MM.1S (cell line): ENCODE measurements around the gene MFGE8.
"Not testable (repeated sequence)": the region's sequence is repeated elsewhere in the genome, so short reads cannot be mapped to it uniquely, and the experiment has no call there.

Source experiments
- DNase-seq: peaks from one replicate; pipeline ENCODE4 v3.0.0-alpha.2; 2015
- H2AFZ ChIP-seq: fragments of 300-600 bp; sonication (generic); 2 replicates; pipeline ENCODE4 v1.6.0; 2016; ENCODE audit warnings: antibody characterized with exemption, low read length
- H3F3A ChIP-seq: fragments of 300-600 bp; sonication (generic); 2 replicates; pipeline ENCODE4 v1.6.1; 2016; ENCODE audit warnings: mild to moderate bottlenecking, antibody characterized with exemption, low read length, moderate library complexity, mixed read lengths; ENCODE audit not compliant: insufficient read depth
- H3K27ac ChIP-seq: fragments of 300-600 bp; sonication (generic); 2 replicates; pipeline ENCODE4 v1.5.1; 2016; ENCODE audit warnings: mild to moderate bottlenecking, low read length
- H3K27me3 ChIP-seq: fragments of 300-600 bp; sonication (generic); replicated peaks from 2 replicates; pipeline ENCODE4 v1.6.0; 2016; ENCODE audit warnings: low read length; ENCODE audit not compliant: insufficient read depth
- H3K36me3 ChIP-seq: fragments of 300-600 bp; sonication (generic); replicated peaks from 2 replicates; pipeline ENCODE4 v1.6.1; 2016; ENCODE audit warnings: mild to moderate bottlenecking, low read length, mixed read lengths; ENCODE audit not compliant: insufficient read depth
- H3K4me1 ChIP-seq: fragments of 300-600 bp; sonication (generic); 2 replicates; pipeline ENCODE4 v1.6.1; 2016; ENCODE audit warnings: low read length, mixed read lengths
- H3K4me2 ChIP-seq: fragments of 300-600 bp; sonication (generic); 2 replicates; pipeline ENCODE4 v1.6.0; 2016; ENCODE audit warnings: low read depth, low read length
- H3K4me3 ChIP-seq: fragments of 300-600 bp; sonication (generic); 2 replicates; pipeline ENCODE4 v1.5.1; 2016; ENCODE audit warnings: low read length, mixed read lengths
- H3K79me2 ChIP-seq: fragments of 300-600 bp; sonication (generic); 2 replicates; pipeline ENCODE4 v1.6.1; 2016; ENCODE audit warnings: mixed run types, low read length, mixed read lengths
- H3K9ac ChIP-seq: fragments of 300-600 bp; sonication (generic); 2 replicates; pipeline ENCODE4 v1.6.1; 2016; ENCODE audit warnings: low read length, mixed read lengths
- H3K9me2 ChIP-seq: fragments of 300-600 bp; sonication (generic); replicated peaks from 2 replicates; pipeline ENCODE4 v1.6.1; 2016; ENCODE audit warnings: mild to moderate bottlenecking, low read length, mixed read lengths; ENCODE audit not compliant: insufficient read depth
- H3K9me3 ChIP-seq: fragments of 300-600 bp; sonication (generic); replicated peaks from 2 replicates; pipeline ENCODE4 v1.6.1; 2016; ENCODE audit warnings: mild to moderate bottlenecking, low read length, mixed read lengths; ENCODE audit not compliant: insufficient read depth
- H4K20me1 ChIP-seq: fragments of 300-600 bp; sonication (generic); 2 replicates; pipeline ENCODE4 v1.6.1; 2016; ENCODE audit warnings: mild to moderate bottlenecking, low read length, moderate library complexity, mixed read lengths; ENCODE audit not compliant: insufficient read depth
- EZH2 ChIP-seq: fragments of 300-600 bp; sonication (generic); optimal IDR thresholded peaks from 2 replicates; pipeline ENCODE3; 2017; ENCODE audit warnings: low read depth, mild to moderate bottlenecking, antibody characterized with exemption, low read length, mixed read lengths
- EZH2phosphoT487 ChIP-seq: fragments of 300-600 bp; sonication (generic); IDR thresholded peaks from 2 replicates; pipeline ENCODE4 v1.6.1; 2018; ENCODE audit warnings: antibody characterized with exemption, low read length
- TF ChIP-seq, protein P1 (sequence below): fragments of 300-600 bp; sonication (generic); IDR thresholded peaks from 2 replicates; pipeline ENCODE4 v1.5.1; 2016; ENCODE audit warnings: antibody characterized with exemption, low read length, mixed read lengths

MFGE8 gene

DNA sequence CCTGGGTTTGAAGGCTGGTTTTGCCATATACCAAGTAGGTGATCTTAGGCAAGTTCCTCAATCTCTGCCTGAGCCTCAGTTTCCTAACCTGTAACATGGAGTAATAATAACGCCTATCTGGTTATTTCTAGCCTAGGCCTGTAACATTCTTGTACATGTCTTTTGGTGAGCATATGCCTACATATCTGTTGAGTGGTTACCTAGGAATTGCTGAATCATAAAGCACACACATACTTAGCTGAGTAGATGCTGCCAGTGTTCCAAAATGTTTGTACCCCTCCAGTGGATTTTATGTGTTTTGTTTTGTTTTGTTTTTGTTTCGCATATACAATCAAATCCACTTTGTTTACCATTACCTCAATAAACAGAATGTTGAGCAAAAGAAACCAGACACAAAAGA lies 17.4 kb upstream of the MFGE8 start:
- Histone ChIP-seq H2AFZ (no peak overlapping the region), H3K79me2 (no peaks in the 10 kb centered on the region), H3K9ac (no peak overlapping the region), H3K27ac (no peak overlapping the region), H3K4me2 (no peak overlapping the region), H4K20me1 (no peaks in the 10 kb centered on the region), H3F3A (no peaks in the 10 kb centered on the region), H3K4me1 (no peaks in the 10 kb centered on the region), H3K4me3 (no peak overlapping the region), H3K9me2 (no peaks in the 10 kb centered on the region), H3K27me3 (no peaks in the 10 kb centered on the region), H3K9me3 (no peaks in the 10 kb centered on the region), H3K36me3 (no peaks in the 10 kb centered on the region)
- TF ChIP-seq, protein P1, sequence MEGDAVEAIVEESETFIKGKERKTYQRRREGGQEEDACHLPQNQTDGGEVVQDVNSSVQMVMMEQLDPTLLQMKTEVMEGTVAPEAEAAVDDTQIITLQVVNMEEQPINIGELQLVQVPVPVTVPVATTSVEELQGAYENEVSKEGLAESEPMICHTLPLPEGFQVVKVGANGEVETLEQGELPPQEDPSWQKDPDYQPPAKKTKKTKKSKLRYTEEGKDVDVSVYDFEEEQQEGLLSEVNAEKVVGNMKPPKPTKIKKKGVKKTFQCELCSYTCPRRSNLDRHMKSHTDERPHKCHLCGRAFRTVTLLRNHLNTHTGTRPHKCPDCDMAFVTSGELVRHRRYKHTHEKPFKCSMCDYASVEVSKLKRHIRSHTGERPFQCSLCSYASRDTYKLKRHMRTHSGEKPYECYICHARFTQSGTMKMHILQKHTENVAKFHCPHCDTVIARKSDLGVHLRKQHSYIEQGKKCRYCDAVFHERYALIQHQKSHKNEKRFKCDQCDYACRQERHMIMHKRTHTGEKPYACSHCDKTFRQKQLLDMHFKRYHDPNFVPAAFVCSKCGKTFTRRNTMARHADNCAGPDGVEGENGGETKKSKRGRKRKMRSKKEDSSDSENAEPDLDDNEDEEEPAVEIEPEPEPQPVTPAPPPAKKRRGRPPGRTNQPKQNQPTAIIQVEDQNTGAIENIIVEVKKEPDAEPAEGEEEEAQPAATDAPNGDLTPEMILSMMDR: no peak
- TF ChIP-seq EZH2 (no peak), EZH2phosphoT487 (no peak)
- no peak for DNase-seq

DNA sequence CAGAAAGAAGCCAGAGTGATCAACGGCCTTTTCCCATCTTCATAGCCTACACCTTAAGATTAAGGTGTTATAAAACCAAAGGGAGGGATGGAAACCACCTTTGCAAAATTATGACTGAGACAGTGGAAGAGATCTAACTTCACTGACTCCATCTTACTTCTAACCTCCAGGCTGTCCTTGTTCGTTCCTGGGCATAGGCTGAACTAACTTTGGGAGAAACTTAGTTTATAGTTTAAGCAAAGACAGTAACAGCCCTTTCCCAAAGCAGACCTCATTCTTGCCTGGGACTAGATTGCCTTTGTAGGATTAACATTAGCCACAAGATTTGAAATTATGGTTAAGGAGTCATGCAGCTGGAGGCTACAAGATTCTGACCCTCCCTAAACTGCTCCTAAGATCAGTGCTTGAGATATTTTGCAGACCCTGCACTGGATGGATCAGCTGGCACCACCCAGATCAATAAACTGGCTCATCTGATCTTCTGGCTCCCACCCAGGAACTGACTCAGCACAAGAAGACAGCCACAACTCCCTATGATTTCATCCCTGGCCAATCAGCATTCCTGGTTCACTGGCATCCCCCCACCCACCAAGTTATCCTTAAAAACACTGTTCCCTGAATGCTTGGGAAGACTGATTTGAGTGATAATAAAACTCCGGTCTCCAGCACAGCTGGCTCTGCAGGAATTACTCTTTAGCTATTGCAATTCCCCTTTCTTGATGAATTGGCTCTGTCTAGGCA lies 16.3 kb upstream of the MFGE8 start:
- not testable (repeated sequence) for H3K4me1 ChIP-seq, DNase-seq, H3K9ac ChIP-seq, H2AFZ ChIP-seq, H3K36me3 ChIP-seq, H3K27me3 ChIP-seq, H3K27ac ChIP-seq, H4K20me1 ChIP-seq, H3K79me2 ChIP-seq, H3K4me3 ChIP-seq, H3K4me2 ChIP-seq, H3K9me3 ChIP-seq, H3K9me2 ChIP-seq, H3F3A ChIP-seq

DNA sequence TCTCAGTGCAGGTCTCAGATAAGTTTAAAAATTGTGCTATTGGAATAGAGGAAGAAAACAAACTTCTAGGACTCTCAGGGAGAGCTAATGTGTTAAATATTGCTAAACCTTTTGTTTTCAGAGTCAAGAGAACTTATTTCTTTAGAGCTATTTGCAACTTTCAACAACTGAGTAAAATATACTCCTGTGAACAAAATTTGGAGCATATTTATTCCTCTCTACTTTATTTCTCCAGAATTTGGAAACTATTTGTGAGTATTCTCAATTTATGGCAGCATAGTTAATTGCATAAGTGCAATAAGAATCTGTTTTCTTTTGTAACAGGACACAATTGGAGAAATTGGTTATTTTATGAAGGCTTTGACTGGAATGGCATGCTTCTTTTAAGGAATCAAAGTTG lies 15.0 kb upstream of the MFGE8 start:
- not testable (repeated sequence) for H3K4me3 ChIP-seq, H3K9me3 ChIP-seq, DNase-seq, H3K79me2 ChIP-seq, H3K27ac ChIP-seq, H4K20me1 ChIP-seq, H3K9me2 ChIP-seq, H3K4me1 ChIP-seq, H2AFZ ChIP-seq, H3K36me3 ChIP-seq, H3K27me3 ChIP-seq, H3K9ac ChIP-seq, H3F3A ChIP-seq, H3K4me2 ChIP-seq

DNA sequence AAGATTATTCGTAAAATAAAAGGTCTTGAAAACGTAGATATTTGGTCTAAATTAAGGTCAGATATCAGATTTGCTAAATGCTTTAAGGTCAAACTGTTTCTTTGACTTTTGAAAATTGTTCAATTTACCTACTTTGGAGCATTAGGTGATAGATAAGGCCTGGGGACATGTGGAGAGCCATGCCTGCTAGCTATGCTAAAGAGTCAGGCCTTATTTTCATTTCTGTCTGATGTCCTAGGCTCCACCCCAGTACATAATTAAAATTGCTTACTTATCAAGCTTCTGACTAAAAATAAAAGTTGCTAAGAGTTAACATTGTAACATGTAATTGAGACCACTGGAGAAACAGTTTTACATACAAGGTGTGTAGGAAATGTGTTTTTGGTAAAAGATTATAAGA lies 12.5 kb upstream of the MFGE8 start:
- not testable (repeated sequence) for H3F3A ChIP-seq, H2AFZ ChIP-seq, H3K79me2 ChIP-seq, H3K4me1 ChIP-seq, H3K9me2 ChIP-seq, H3K36me3 ChIP-seq, H3K4me2 ChIP-seq, H3K9ac ChIP-seq, H3K9me3 ChIP-seq, H3K27me3 ChIP-seq, H3K4me3 ChIP-seq, DNase-seq, H3K27ac ChIP-seq, H4K20me1 ChIP-seq

DNA sequence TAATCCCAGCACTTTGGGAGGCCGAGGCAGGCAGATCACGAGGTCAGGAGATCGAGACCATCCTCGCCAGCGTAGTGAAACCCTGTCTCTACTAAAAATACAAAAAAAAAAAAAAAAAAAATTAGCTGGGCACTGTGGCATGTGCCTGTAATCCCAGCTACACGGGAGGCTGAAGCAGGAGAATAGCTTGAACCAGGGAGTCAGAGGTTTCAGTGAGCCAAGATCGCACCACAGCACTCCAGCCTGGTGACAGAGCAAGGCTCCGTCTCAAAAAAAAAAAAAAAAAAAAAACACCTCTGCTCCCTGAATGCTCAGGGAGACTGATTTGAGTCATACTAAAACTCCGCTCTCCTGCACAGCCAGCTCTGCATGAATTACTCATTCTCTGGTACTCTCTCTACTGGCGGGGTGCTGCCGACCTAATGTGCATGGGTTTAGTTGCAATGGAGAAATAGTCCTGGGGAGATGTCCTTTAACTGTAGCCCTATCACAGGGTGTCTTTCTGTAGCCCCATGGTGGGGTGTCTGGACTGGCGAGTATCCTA lies 7.8 kb upstream of the MFGE8 start:
- H3K79me2 ChIP-seq, H3F3A ChIP-seq, H3K4me2 ChIP-seq, H3K27ac ChIP-seq, H3K9me3 ChIP-seq, DNase-seq, H2AFZ ChIP-seq, H4K20me1 ChIP-seq, H3K9me2 ChIP-seq, H3K27me3 ChIP-seq, H3K9ac ChIP-seq, H3K36me3 ChIP-seq, H3K4me1 ChIP-seq, H3K4me3 ChIP-seq: not testable (repeated sequence)
